Keratinocyte (primary cell): ENCODE measurements around the gene HOMEZ.

Experiments
- EZH2 ChIP-seq: IDR thresholded peaks from one replicate; pipeline ENCODE4 v1.6.1; 2012; ENCODE audit warnings: inconsistent platforms, mild to moderate bottlenecking, low read length, moderate library complexity
- TF ChIP-seq, protein P1 (sequence below), 3 experiments: IDR thresholded peaks in 1 of 3; conservative IDR thresholded peaks in 1 of 3; optimal IDR thresholded peaks in 1 of 3; 2 replicates in 2 of 3; 3 replicates in 1 of 3; pipeline versions ENCODE3 to v1.5.1; 2011; ENCODE audit warnings: low read length in 3 of 3, mild to moderate bottlenecking in 3 of 3, moderate library complexity in 2 of 3, control low read depth in 1 of 3, inconsistent platforms in 1 of 3; ENCODE audit not compliant: insufficient read depth in 2 of 3; ENCODE audit errors: extremely low read depth in 1 of 3

DNA sequence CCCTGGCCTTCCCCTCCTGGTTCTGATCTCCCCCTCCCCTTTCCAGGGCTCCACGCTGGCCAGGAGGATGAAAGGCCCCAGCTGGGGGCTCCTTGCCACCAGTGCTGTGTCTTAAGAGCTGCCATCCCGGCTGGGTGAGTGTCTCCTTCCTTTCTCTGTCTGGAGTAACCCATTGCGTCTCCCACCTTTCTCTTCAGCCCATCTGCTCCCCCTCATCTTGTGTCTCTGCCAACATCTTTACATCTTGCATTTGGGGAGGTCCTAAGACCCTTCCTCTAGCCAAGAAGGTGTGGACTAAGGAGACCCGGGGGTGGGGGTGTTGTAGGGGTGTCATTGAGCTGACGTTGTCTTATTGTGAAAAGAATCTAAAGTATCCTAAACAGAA is 21.2 kb upstream of the HOMEZ start:
- TF ChIP-seq, protein P1, sequence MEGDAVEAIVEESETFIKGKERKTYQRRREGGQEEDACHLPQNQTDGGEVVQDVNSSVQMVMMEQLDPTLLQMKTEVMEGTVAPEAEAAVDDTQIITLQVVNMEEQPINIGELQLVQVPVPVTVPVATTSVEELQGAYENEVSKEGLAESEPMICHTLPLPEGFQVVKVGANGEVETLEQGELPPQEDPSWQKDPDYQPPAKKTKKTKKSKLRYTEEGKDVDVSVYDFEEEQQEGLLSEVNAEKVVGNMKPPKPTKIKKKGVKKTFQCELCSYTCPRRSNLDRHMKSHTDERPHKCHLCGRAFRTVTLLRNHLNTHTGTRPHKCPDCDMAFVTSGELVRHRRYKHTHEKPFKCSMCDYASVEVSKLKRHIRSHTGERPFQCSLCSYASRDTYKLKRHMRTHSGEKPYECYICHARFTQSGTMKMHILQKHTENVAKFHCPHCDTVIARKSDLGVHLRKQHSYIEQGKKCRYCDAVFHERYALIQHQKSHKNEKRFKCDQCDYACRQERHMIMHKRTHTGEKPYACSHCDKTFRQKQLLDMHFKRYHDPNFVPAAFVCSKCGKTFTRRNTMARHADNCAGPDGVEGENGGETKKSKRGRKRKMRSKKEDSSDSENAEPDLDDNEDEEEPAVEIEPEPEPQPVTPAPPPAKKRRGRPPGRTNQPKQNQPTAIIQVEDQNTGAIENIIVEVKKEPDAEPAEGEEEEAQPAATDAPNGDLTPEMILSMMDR (optimal IDR thresholded peaks at IDR 0.05 in 1 of 3, IDR thresholded peaks at IDR 0.05 in 1 of 3, conservative IDR thresholded peaks at IDR 0.05 in 1 of 3; ENCODE audit: extremely low read depth in 1 of 3, insufficient read depth in 2 of 3, low read length in 3 of 3) = no peak
- TF ChIP-seq EZH2 = no peak
